Stimulated activated naive B cell treated with anti-CD40 and anti-IgM and Interleukin-4, amounts not matched to agents 10 μg/mL and 1 μg/mL and 100 μg/mL, for 72 hours (primary cell): Measurements from ENCODE around the gene KCNJ6.
"Not testable (repeated sequence)": the region's sequence is repeated elsewhere in the genome, so short reads cannot be mapped to it uniquely, and the experiment has no call there.

Source experiments
- ATAC-seq, 2 donors: fragments of 150-1000 bp; cut with Tn5 transposase; replicated peaks; 2 replicates each; pipeline ENCODE4 v1.10.0; 2021; ENCODE audit warnings: moderate library complexity in 1 of 2
- DNase-seq: peaks from one replicate; pipeline ENCODE4 v3.0.0; 2021
- H3K27ac Mint-ChIP-seq: one replicate; pipeline ENCODE4 v1.8.0; 2022; ENCODE audit warnings: mild to moderate bottlenecking, mixed read lengths
- H3K27me3 Mint-ChIP-seq, 2 donors: one replicate each; pipeline ENCODE4 v1.8.0; 2022; ENCODE audit warnings: mixed read lengths in 2 of 2
- H3K36me3 Mint-ChIP-seq, 2 donors: one replicate each; pipeline ENCODE4 v1.8.0; 2022; ENCODE audit warnings: mixed read lengths in 2 of 2, mild to moderate bottlenecking in 1 of 2
- H3K4me1 Mint-ChIP-seq, 2 donors: one replicate each; pipeline ENCODE4 v1.8.0; 2022; ENCODE audit warnings: mixed read lengths in 2 of 2, mild to moderate bottlenecking in 1 of 2
- H3K4me3 Mint-ChIP-seq, 2 donors: one replicate each; pipeline ENCODE4 v1.8.0; 2022; ENCODE audit warnings: mild to moderate bottlenecking in 2 of 2, mixed read lengths in 2 of 2, moderate library complexity in 1 of 2
- H3K9me3 Mint-ChIP-seq, 2 donors: one replicate each; pipeline ENCODE4 v1.8.0; 2022; ENCODE audit warnings: mixed read lengths in 2 of 2, mild to moderate bottlenecking in 1 of 2

Gene KCNJ6

DNA sequence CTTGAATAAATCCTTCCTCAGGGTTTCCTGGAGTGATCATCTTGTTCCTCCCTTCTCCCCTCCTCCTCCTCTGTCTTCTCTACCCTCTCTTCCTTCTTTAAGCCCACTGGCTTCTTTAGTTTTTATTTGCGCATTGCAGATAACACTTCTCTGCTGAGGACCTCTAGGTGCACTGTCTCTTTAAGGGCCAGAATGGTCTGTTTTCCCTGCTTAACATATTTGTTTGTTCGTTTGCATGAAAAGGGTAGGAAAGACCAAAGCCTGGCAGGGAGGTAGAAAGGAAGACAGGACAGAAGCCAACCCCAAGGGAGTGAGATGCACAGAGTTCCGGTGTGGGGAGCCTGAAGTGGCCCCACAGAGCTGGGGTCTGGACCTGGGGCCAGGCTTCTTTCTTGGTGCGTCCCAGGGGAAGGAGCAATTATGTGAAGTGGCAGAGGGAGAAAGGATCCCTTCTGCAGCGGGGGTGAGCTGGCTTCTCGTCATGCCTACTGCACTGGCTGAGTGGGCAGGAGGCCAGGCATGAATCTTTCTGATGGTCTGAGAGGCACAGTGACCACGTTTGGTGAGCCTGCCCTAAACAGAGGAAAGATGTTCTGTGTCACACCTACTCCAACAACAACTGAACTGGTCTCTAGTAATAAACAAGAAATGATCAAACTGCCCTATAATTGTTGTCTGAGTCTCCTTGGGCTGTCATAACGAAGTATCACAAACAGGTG lies 232.7 kb downstream of the KCNJ6 start:
- peaks cover under 1 to 1% of the 10 kb centered on the region in 2 donors for H3K9me3 Mint-ChIP-seq
- H3K4me3 Mint-ChIP-seq = no peak overlapping the region
- ATAC-seq (no peak), DNase-seq (no peak)
- peaks cover 2 to 4% of the 10 kb centered on the region in 2 donors for H3K4me1 Mint-ChIP-seq
- H3K27ac Mint-ChIP-seq = no peak overlapping the region
- peaks cover 14 to 19% of the 10 kb centered on the region in 2 donors for H3K27me3 Mint-ChIP-seq
- no peaks in the 10 kb centered on the region for H3K36me3 Mint-ChIP-seq

DNA sequence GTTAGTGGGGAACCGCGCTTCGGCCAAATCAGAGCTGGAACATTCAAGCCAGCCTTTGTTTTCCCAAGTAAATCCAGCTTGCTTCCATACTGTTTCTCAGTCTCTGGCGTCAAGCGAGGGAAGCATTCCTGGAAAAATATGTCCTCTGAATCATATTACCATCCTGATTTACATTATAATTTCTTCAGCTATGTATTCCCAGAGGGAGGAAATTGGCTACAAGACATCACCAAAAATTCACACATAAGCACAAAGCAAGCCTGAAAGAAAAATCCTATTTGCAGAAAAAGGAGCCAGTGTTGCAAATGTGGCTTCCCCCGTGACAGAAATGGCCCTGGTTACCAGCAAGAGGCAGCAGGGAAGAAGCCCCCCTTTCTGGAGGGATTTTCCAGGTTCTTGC lies 233.3 kb downstream of the KCNJ6 start:
- H3K27ac Mint-ChIP-seq = no peak overlapping the region
- H3K27me3 Mint-ChIP-seq = peaks cover 19 to 25% of the 10 kb centered on the region in 2 donors
- H3K4me3 Mint-ChIP-seq = no peak overlapping the region
- no peak for ATAC-seq
- no peak for DNase-seq
- no peaks in the 10 kb centered on the region for H3K36me3 Mint-ChIP-seq
- peaks cover 2 to 4% of the 10 kb centered on the region in 2 donors for H3K9me3 Mint-ChIP-seq
- no peaks in the 10 kb centered on the region for H3K4me1 Mint-ChIP-seq

DNA sequence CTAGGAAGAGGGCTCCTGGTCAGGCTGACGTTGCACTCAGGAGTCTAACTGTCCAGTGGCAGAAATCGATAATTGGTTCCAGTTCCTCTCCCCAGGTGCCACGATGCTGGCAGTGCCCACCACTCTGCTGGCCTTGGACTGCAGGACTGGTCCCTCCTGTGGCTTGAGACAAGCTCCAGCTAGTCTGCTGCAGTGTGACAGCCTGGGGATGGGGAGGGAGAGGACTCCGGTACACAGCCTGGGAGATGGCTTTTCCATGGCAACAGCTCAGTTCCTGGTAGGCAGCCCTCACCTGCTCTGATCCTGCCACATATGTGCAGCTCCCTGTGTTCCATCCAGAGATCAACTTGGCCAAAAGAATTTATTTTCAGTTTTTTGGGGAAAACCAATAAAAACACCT lies 239.3 kb downstream of the KCNJ6 start:
- no peak for ATAC-seq
- Mint-ChIP-seq H3K4me1 (no peaks in the 10 kb centered on the region), H3K36me3 (no peaks in the 10 kb centered on the region), H3K9me3 (peaks cover 2 to 9% of the 10 kb centered on the region in 2 donors), H3K27me3 (peaks cover 63 to 65% of the 10 kb centered on the region in 2 donors), H3K27ac (no peak overlapping the region), H3K4me3 (no peak overlapping the region)
- no peak for DNase-seq

DNA sequence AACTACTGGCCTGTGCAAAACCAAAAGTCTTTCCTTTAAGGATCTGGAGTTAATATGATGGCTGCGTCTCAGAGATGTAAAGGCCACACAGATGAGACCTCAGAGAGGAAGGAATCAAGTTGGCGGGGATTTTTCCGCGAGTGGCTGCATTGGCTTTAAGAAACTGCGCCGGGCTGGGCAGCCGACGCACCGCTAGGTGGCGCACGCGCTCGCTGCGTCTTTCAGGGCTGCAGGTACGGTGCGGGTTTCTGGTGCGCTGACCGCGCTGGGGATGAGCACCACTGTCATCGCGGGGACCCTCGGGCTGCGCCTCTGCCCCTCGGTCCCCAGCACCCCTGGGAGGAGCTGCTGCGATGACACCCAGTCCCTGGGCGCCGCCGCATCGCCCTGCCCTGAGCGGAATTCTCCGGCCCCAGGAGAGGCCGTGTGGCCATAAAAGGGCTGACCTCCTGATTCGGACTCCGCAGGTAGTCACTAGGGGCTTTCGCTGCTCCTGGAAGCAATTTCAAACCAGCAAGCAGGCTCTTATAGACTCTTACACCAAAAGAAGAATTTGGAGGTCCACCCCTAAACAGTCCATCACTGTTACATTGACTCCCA lies 241.0 kb downstream of the KCNJ6 start:
- H3K9me3 Mint-ChIP-seq = peaks cover 2 to 9% of the 10 kb centered on the region in 2 donors
- no peaks in the 10 kb centered on the region for H3K4me1 Mint-ChIP-seq
- no peaks in the 10 kb centered on the region for H3K36me3 Mint-ChIP-seq
- H3K27me3 Mint-ChIP-seq = peaks cover 56 to 59% of the 10 kb centered on the region in 2 donors
- ATAC-seq (peak; percentile 82 to 86), DNase-seq (peak; percentile 39)
- no peak overlapping the region for H3K4me3 Mint-ChIP-seq
- H3K27ac Mint-ChIP-seq = no peak overlapping the region

DNA sequence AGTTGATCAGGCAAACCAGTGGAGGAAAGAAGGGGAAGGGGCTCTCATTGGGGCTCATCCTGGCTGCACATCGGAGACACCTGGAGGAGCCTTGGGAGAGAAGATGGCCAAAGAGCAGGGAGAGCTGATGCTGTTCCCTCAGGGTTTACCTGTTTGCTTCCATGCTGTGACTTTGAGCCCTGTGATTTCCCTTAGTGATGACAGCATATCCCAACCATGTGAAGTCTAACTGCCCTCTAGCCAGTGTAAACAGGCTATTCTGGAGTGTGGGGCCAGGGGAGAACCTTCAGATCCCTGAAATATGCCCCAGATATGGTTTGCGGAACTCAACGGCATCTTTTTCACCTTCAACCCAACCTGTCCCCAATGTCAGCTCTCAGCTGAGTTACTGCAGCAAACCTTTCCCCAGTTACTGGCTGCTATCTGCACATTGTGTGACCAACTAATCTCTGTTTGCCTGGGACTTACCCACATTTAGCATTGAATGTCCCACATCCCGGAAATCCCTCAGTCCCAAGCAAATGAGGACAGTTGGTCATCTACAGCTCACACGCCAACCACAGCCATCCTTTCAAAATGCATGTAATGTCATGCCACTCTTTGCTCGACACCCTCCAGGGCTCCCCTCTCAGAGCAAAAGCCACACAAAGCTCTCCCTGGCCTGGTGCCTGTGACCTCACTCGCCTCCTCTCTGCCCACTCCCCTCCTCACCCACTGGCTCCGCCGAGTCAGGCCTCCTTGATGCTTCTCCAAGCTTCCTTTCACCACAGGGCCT lies 242.3 kb downstream of the KCNJ6 start:
- no peaks in the 10 kb centered on the region for H3K36me3 Mint-ChIP-seq
- no peaks in the 10 kb centered on the region for H3K4me1 Mint-ChIP-seq
- DNase-seq (no peak), ATAC-seq (no peak)
- H3K9me3 Mint-ChIP-seq = peaks cover 2 to 9% of the 10 kb centered on the region in 2 donors
- H3K4me3 Mint-ChIP-seq = no peak overlapping the region
- H3K27ac Mint-ChIP-seq = no peak overlapping the region
- peaks cover 56 to 59% of the 10 kb centered on the region in 2 donors for H3K27me3 Mint-ChIP-seq

DNA sequence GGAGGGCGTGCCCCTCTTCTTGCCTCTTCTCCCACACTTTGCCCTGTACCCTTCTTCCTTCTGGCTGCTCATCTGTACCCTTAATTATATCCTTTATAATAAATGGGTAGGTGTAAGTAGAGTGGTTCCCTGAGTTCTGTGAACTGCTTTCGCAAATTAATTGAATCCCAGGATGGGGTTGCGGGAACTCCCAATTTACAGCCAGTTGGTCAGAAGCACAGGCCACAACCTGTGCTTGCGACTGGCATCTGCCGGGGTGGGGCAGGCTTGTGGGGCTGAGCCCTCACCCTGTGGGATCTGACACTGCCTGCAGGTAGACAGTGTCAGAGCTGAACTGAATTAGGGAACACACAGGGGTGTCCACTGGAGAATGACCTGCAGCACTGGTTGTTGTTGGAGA lies 244.9 kb downstream of the KCNJ6 start:
- Mint-ChIP-seq H3K27me3 (peaks cover 36 to 39% of the 10 kb centered on the region in 2 donors), H3K27ac (no peak overlapping the region), H3K4me1 (no peaks in the 10 kb centered on the region), H3K9me3 (no peaks in the 10 kb centered on the region), H3K36me3 (no peaks in the 10 kb centered on the region), H3K4me3 (no peak overlapping the region)
- DNase-seq = no peak
- no peak for ATAC-seq

DNA sequence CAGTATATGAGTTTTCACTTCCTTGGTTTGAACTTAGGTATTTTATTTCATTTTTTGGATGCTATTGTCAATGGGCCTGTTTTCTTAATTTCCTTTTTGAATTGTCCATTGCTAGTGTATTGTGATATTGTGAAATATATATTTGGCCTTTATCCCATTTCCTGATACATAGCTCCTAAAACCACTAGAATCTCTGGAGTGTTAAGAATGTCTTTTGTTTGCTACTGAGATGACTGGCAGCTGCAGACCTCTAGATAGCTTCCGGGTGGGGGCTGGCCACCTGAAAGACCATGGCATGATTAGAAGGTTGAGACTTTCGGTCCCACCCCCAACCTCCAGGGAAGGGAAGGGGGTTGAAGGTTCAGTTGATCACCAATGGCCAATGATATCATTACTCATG lies 245.4 kb downstream of the KCNJ6 start:
- no peak for ATAC-seq
- Mint-ChIP-seq H3K27me3 (peaks cover 31 to 34% of the 10 kb centered on the region in 2 donors), H3K36me3 (no peaks in the 10 kb centered on the region), H3K9me3 (no peaks in the 10 kb centered on the region), H3K4me3 (no peak overlapping the region), H3K27ac (no peak overlapping the region), H3K4me1 (no peaks in the 10 kb centered on the region)
- no peak for DNase-seq

DNA sequence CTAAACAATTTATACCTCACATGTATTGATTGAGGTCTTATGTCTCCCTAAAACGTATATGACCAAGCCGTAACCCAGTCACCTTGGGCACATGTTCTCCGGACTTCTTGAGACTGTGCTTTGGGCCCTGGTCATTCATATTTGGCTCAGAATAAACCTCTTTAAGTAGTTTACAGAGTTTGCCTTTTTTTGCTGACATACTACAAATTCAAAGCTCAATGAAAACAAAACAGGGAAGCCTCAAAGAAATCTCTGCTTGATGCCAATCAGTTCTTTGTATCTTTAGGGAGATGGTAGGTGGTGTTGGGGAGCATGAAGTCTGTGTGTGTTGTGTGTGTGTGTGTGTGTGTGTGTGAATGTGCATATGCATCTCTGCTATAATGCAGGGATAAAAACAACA lies 247.0 kb downstream of the KCNJ6 start:
- no peak for DNase-seq
- Mint-ChIP-seq H3K27me3 (peaks cover 19 to 27% of the 10 kb centered on the region in 2 donors), H3K27ac (no peak overlapping the region), H3K9me3 (no peaks in the 10 kb centered on the region), H3K4me3 (no peak overlapping the region), H3K36me3 (no peaks in the 10 kb centered on the region), H3K4me1 (no peaks in the 10 kb centered on the region)
- no peak for ATAC-seq

DNA sequence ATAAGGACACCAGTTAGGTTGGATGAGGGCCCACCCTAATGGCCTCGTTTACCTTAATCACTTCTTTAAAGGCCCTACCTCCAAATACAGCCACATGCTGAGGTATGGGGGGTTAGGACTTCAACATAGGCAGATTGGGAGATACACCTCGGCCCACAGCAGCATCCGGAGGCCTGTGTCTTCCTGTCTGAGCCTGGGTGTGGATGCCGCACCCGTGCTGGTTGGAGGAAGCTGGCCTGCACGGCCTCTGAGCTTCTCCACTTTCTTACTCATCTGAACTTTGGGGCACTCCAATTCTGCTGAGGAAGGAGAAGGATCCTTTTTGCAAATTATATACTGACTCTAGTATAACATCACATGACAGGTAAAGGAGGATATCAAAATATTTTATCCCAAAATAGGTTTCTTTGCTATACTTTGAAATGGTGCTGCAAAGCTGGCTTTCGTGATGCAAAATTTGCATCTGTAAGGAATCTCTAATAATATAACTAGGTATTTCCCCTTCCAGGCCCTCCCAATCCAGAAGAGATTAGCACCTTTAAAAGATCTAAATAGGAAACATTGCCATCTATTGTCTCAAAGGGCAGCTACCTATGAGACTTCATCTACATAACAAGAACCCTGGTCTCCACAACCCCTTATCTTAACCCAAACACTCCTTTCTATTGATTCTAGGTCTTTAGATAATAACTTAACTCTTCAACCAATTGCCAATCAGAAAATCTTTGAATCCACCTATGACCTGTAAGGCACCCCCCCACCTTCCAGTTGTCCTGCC lies 247.6 kb downstream of the KCNJ6 start:
- no peaks in the 10 kb centered on the region for H3K36me3 Mint-ChIP-seq
- H3K27me3 Mint-ChIP-seq = peaks cover 13 to 22% of the 10 kb centered on the region in 2 donors
- no peaks in the 10 kb centered on the region for H3K4me1 Mint-ChIP-seq
- H3K27ac Mint-ChIP-seq = no peak overlapping the region
- H3K4me3 Mint-ChIP-seq = no peak overlapping the region
- ATAC-seq = no peak
- no peaks in the 10 kb centered on the region for H3K9me3 Mint-ChIP-seq
- no peak for DNase-seq

DNA sequence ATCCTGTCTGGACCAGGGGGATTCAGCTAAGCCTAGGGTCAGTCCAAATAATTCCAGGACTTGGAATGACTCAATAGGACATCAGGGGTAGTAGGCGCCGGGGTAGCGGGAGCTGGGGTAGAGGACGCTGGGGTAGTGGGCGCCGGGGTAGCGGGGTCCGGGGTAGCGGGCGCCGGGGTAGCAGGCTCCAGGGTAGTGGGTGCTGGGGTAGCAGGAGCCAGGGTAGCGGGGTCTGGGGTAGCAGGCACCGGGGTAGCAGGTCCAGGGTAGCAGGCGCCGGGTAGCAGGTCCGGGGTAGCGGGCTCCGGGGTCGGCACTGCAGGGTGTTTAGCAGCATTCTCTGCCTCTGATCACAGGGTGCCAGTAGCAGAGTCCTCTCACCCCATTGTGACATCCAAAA lies 248.9 kb downstream of the KCNJ6 start:
- Mint-ChIP-seq H3K27ac (no peak overlapping the region), H3K9me3 (no peaks in the 10 kb centered on the region), H3K36me3 (no peaks in the 10 kb centered on the region), H3K27me3 (peaks cover under 1 to 10% of the 10 kb centered on the region in 2 donors), H3K4me1 (no peaks in the 10 kb centered on the region), H3K4me3 (no peak overlapping the region)
- ATAC-seq = no peak
- no peak for DNase-seq

DNA sequence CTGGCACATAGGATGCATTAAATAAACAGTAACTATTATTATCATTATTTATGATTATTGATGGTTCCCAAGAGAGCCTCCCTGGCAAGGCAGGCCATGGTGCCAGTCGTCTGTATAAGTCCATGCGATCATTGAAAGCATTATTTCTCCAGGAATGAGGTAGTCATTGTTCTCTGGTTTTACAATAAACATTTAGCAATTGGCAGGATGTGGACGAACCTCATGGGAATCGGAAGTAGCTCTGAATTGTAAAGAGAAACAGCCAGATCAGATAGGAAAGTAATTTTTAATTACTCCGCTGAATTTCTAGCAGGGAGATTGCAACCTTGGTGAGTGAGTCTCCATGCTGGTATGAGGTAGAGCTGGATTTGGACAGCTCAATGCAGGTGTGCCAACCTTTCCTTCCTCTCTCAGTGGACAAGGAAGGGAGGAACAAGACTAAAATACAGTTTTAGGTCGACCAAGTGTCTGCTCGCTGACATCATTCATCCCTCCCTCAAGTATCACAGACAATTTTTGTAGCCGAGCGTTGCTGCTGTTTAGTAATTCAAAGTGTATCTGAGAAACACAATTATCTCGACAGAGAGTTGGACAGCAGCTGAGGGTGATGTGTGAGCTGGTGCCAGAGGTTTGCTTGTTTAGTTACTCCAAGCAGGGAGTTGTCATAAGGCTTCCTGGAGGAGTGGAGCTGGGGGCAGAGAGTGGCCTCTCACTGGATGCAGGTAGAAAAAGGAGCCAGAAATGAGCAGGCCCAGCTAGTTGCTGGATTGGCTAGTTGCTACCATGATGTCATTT lies 250.8 kb downstream of the KCNJ6 start:
- peaks cover 4% of the 10 kb centered on the region in 2 donors for H3K27me3 Mint-ChIP-seq

DNA sequence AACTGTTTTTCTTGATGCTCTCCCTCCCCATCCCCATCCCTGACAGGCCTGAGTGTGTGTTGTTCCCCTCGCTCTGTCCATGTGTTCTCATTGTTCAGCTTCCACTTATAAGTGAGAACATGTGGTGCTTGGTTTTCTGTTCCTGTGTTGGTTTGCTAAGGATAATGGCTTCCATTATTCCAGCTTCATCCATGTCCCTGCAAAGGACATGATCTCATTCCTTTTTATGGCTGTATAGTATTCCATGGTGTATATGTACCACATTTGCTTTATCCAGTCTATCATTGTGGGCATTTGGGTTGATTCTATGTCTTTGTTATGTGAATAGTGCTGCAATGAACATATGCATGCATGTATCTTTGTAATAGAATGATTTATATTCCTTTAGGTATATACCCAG lies 254.0 kb downstream of the KCNJ6 start:
- H3K4me3 Mint-ChIP-seq, DNase-seq, H3K9me3 Mint-ChIP-seq, H3K36me3 Mint-ChIP-seq, ATAC-seq, H3K4me1 Mint-ChIP-seq, H3K27ac Mint-ChIP-seq: not testable (repeated sequence)
- peaks cover 10 to 11% of the 10 kb centered on the region in 2 donors for H3K27me3 Mint-ChIP-seq

More for the DNA sequence above, 250.8 kb downstream of the KCNJ6 start:
- H3K27ac Mint-ChIP-seq = no peak overlapping the region
- H3K4me1 Mint-ChIP-seq = no peaks in the 10 kb centered on the region
- ATAC-seq (no peak), DNase-seq (no peak)
- no peaks in the 10 kb centered on the region for H3K36me3 Mint-ChIP-seq
- no peaks in the 10 kb centered on the region for H3K9me3 Mint-ChIP-seq
- H3K4me3 Mint-ChIP-seq = no peak overlapping the region

DNA sequence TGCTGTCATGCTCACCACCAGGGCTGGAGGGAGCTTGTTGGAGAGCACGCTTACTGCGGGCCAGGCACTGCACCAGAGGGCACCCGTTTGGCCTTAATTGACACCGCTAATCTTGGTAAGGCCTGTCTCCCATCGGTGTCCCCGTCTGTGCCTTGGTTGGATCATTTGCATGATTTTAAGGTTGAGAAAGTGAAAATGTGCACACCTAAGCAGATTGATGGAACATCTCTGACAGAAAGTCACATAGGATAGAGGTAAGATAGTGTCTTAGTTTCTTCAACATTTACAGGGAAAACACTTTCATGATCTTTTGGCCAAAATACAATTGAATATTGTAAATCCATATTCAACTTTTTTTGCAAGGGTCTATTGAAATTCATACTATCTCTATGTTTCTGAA lies 255.5 kb downstream of the KCNJ6 start:
- Mint-ChIP-seq H3K36me3 (no peaks in the 10 kb centered on the region), H3K27ac (no peak overlapping the region)

More for the DNA sequence above, 255.5 kb downstream of the KCNJ6 start:
- ATAC-seq = no peak
- DNase-seq = no peak
- Mint-ChIP-seq H3K4me3 (no peak overlapping the region), H3K9me3 (no peaks in the 10 kb centered on the region), H3K4me1 (no peaks in the 10 kb centered on the region), H3K27me3 (peaks cover 11 to 16% of the 10 kb centered on the region in 2 donors)
